ENCODE results near the gene GPR156. TPM values are rescaled to one million over a fixed set of nuclear protein-coding genes. Genes with fewer than 3 reads are reported as not detected.

GPR156 gene
- total RNA-seq, 1 experiment from 2014 or later: 0.15 TPM

- POLR2A ChIA-PET: no interaction called here
- Histone ChIP-seq H3K9me2 (ENCODE audit: insufficient read depth) (no peaks in the 10 kb centered on the region), H3K27me3 (ENCODE audit: insufficient read depth, low read length) (no peaks in the 10 kb centered on the region), H2AFZ (ENCODE audit: low read depth, low read length, poor library complexity, severe bottlenecking) (no peak overlapping the region), H3K79me2 (ENCODE audit: insufficient read depth, low read length) (no peaks in the 10 kb centered on the region), H3K4me3 (replicated peaks in 1 of 2; ENCODE audit: low read depth in 1 of 2, low read length in 2 of 2) (no peak overlapping the region), H3K9me3 (ENCODE audit: control insufficient read depth in 1 of 2, insufficient read depth in 1 of 2, low read depth in 1 of 2, low read length in 2 of 2) (no peaks in the 10 kb centered on the region), H3K9ac (ENCODE audit: low read length) (no peak overlapping the region), H3K4me2 (ENCODE audit: low read length) (no peak overlapping the region), H3K27ac (ENCODE audit: low read depth, low read length) (no peak overlapping the region), H3K4me1 (ENCODE audit: control insufficient read depth in 1 of 2, insufficient read depth in 2 of 2, low read length in 2 of 2) (peaks cover 0 to 17% of the 10 kb centered on the region in 2 experiments; a peak in 2 of 4 replicates), H4K20me1 (ENCODE audit: insufficient read depth) (no peaks in the 10 kb centered on the region), H3K36me3 (ENCODE audit: control insufficient read depth in 1 of 2, insufficient read depth in 2 of 2, low read length in 2 of 2) (no peaks in the 10 kb centered on the region)
- DNase-seq (ENCODE audit: low read depth, low spot score) (no peak), ATAC-seq (no peak)
- no TSS peak for BruUV-seq (replicated peaks)
- CTCF ChIA-PET: no interaction called here
- RAD21 ChIA-PET (ENCODE audit: low non-redundant PET in 1 of 2, low total read pairs in 2 of 2, uncharacterized antibody in 2 of 2, unreplicated experiment in 2 of 2): no interaction called here
- TF ChIP-seq EZH2phosphoT487 (IDR thresholded peaks at IDR 0.05; ENCODE audit: borderline replicate concordance) (no peak), JUND (IDR thresholded peaks at IDR 0.05) (no peak), RAD21 (IDR thresholded peaks at IDR 0.05; ENCODE audit: low read depth) (no peak), CEBPB (IDR thresholded peaks at IDR 0.05; ENCODE audit: low read depth) (no peak), POLR2A (IDR thresholded peaks at IDR 0.05; ENCODE audit: borderline replicate concordance, extremely low read depth, insufficient read depth, insufficient read length) (no peak), SIN3A (IDR thresholded peaks at IDR 0.05; ENCODE audit: low read depth) (no peak), ZBTB33 (IDR thresholded peaks at IDR 0.05; ENCODE audit: extremely low read depth, insufficient replicate concordance, low read length) (no peak), ZNF274 (IDR thresholded peaks at IDR 0.05; ENCODE audit: low read depth, low read length) (no peak), SP1 (IDR thresholded peaks at IDR 0.05; ENCODE audit: low read depth) (no peak), POLR2AphosphoS5 (IDR thresholded peaks at IDR 0.05; ENCODE audit: low read depth, low read length) (no peak)
- intact Hi-C loops (cut with micrococcal nuclease): no loop called here
Observed at GRCh38 chr3:120174811-120175539, 110.0 kb downstream of the GPR156 start.
